Suppressor macrophage treated with lipopolysaccharide for 1 hour (primary cell): ENCODE data around the gene MKKS.
"Not testable (repeated sequence)": the region's sequence is repeated elsewhere in the genome, so short reads cannot be mapped to it uniquely, and the experiment has no call there.

Source experiments
- DNase-seq, 3 donors: peaks; one replicate each; pipeline ENCODE4 v3.0.0-alpha.2; 2020 to 2022

MKKS gene

DNA sequence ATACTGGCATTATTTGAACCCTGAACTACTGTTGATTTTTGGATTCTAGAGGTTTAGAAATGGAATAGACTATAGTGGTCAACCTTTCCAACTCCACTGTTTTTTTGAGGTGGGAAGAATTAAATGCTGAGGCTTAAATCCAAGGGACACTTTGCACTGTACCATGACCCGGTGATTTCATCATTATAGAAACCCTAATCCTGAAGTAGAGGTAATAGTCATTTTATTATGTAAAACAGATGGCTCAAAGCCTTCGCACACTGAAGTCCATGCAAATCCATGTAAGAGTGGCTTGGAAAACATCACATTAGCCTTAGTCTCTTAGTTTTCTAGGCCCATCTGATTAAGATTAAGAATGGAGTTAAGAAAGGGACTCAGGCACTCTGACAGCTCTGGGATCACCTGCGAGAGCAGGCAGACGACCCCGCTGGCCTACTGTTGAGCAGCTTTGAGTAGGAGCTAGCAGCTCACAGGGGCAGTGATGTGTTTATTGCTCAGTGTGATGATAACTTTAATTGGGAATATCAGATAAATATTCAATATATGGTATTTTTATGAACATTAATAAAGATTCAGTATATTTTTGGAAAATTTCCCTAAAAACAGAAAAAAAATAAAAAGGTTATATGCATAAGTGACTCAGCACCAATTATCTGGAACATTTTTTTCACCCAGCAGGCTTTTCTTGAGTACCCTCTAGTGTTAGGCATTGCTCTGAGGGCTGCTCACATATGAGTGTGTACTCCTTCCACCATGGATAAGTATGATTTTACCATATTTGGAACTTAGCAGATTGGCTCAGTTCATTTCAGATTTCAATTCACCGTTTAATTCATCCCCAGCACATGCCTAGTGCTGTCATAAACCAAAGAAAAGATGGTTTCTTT is 14.5 kb upstream of the MKKS start:
- DNase-seq: peak in 1 of 3 donors; percentile 17

DNA sequence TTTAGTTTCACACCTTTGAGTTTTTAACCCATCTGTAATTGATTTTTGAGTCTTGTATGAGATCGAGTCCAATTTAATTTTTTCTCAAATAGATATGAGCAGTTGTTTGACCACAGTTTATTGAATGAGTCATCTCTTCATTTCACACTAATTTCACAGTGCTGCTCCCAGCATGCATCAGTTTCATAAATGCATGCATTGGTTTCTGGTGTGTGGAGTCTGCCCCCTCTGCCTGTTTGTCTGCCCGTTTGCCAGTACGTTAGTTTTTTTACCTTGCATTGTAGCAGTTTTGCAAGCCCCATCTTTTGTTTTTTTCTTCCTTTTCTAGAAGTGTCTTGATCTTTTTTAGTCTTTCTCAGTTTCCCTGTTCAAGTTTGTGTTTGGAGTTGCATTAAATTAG is 13.0 kb upstream of the MKKS start:
- DNase-seq: peak; percentile 24 to 68 (median 51)

DNA sequence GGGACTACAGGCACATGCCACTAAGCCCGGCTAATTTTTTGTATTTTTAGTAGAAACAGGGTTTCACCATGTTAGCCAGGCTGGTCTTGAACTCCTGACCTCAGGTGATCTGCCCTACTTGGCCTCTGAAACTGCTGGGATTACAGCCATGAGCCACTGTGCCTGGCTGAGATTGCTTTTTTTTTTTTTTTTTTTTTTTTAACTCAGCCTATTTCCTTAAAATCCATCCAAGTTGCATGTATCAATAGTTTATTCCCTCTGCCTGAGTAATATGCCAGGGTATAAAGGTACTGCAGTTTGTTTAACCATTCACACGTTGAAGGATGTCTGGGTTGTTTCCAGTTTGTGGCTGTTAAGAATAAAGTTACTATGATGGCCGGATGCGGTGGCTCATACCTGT is 11.7 kb upstream of the MKKS start:
- DNase-seq: no peak

DNA sequence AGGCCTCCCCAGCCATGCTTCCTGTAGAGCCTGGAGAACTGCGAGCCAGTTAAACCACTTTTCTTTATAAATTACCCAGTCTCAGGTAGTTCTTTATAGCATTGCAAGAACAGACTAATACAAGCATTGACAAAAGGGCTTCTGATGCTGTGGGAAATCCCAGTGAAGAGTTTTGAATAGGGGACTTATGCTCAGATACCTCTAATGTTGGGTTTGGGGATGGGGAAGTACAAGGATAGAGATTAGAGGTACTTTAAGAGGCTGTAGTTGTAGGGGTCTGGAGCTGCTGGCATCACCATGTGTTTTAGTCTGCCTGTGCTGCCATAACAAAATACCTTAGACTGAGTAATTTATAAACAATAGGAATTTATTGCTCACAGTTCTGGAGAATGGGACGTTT is 9.9 kb upstream of the MKKS start:
- DNase-seq: no peak

DNA sequence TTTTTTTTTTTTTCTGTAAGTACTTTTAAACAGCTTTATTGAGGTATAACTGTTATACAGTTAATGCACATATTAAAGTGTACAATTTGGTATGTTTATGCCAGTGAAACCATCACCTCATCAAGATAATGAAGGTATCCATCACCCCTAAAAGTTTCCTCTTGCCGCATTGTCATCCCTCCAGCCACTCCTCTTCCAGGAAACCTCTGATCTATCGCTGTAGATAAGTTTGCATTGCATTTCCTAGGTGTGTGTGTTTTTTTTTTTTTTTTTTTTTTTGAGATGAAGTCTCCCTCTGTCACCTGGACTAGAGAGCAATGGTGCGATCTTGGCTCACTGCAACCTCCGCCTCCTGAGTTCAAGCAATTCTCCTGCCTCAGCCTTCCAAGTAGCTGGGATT is 4.2 kb upstream of the MKKS start:
- DNase-seq: no peak

DNA sequence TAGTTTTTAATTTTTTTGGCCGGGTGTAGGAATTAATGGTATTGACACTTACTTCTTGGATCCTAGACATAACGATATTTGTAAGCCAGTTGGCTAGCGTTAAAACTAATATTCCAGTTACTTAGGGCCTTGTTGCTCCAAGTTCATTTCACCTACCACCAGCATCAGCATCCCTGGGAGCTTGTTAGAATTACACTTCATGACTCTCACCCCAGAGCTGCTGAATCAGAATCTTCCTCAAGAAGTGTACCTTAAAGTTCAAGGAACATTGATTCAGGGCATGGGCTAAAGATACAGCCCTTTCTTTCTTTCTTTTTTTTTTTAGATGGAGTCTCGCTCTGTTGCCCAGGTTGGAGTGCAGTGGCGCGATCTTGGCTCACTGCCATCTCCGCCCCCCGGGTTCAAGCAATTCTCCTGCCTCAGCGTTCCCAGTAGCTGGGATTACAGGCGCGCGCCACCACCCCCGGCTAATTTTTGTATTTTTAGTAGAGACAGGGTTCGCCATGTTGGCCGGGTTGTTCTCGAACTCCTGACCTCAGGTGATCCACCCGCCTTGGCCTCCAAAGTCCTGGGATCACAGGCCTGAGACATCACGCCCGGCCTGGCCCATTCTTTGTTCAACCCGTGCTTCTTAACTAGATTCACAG is 2.2 kb upstream of the MKKS start:
- DNase-seq: no peak

DNA sequence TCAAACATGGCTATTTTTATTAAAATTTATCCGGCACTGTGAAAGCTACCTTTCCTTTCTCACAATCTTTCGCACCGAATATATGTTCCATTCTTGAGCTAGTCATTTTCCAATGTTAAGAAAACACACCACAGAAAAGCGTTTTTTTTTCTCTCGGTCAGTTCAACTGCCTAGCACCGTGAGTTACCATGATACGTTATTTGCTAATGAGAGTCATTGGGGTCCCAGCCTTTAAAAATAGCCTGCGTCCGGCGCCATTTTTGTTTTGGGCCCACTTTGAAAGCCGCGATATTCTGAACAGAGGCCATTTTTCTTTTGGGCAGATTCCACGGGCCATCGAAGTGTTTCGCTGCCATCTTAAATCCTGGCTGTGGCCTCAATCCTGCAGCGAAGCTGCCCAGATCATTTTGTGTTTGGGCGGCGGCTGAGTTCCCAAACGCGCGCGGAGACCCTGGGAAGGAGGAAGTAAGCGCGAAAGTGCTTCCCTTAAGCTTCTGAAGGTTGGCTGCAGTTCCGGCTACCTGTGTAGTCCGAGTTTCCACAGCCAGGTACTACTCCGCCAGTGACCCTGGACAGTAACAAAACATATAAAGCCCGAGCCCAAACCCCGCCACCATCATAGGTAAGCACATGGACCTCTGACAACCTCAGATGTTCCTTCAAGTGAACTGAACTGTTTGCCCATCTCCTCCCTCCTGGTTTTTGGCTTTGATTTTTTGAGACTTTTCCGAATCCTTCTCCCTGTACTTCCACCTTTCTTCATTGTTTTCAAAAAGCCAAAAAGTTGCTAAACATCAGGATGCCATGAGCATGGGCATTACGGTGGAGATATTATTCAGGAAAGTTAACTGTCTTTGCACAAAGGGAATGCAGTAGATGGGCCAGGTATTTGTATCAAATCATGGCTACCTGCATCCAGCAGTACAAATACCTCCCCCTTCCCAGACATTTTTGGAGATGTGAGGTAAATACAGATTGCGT is 1.1 kb upstream of the MKKS start, which contains the start of gene SLX4IP:
Gene SLX4IP (plus strand): TSS at position 474 of the 981 bp plus-strand sequence. CDS start 22,900 bp downstream, outside the sequence.
- peak; percentile 93 to 97 (median 96) for DNase-seq

DNA sequence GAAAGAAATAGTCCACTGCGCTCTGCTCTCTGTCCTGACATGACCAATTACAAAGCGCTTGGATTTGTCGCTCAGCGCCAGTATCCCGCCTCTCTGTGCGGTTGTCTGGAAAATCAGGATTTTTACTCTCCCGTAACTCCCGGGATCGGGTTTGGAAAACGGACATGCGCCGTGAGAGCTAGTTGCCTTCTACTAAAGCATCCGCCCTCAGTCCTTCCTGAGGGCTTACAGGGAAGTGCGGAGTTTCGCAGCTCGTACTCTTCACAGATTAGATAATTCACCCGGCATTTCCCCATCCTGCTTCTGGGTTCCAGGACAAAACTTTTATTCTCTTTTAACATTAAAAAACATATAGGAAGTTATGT is 427 bp upstream of the MKKS start:
- DNase-seq: peak; percentile 95 to 99 (median 98)

DNA sequence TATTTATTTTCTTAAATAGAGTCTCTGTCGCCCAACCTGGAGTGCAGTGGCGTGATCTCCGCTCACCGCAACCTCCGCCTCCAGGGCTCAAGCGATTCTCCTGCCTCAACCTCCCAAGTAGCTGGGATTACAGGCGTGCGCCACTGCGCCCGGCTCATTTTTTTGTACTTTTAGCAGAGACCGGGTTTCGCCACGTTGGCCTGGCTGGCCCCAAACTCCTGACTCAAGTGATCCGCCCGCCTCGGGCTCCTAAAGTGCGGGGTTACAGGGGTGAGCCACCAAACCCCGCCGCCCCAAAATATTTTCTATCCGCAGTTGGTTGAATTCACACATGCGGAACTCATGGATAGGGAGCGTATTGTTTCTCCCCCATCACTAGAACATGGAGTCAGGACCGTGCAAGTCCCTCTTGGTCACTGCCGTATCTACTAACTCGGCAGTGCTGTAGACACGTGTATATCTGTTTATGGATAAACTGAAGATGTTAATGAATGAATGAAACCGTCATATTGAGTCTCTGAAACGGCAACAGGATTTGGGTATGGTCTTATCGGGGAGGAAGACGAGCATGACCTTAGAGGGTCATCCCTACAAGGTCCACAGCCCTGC is 904 bp downstream of the MKKS start:
- DNase-seq: peak in 2 of 3 donors; percentile 8 to 19

DNA sequence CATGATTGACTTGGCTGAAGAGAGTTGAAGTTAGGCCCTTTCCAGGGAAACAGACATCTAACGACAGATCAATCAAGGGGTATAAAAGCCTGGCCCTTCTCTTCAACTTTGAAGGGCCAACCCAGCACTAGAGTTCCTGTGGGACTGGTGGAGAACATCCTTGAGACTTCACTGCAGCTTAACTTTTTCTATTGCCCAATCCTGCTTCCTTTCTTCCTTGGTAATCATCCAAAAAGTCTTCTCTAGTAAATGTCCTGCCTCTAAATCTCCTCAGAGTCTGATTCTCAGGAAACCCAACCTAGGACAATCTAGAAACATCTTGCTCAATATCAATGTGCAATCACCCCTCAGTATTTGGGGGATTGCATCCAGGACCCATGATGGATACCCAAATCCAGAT is 1.9 kb downstream of the MKKS start:
- no peak for DNase-seq

DNA sequence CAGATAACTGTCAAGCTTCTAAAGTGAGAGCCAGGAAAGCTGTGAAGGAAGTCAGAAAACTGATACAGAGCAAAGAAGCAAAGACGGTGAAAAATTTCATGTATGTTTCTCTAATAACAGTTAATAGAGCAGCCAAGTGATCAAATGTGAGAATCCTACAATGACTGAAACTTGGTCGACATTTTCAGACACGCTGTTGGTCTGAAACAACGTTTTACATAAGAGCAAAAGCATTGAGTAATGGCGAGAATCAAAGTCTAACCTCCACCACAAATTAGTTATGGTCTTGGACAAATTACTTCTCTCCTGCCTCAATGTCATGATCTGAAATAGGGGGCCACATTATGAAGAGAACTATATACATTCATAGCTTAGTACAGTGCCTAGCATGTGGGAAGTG is 3.3 kb downstream of the MKKS start:
- DNase-seq: no peak

DNA sequence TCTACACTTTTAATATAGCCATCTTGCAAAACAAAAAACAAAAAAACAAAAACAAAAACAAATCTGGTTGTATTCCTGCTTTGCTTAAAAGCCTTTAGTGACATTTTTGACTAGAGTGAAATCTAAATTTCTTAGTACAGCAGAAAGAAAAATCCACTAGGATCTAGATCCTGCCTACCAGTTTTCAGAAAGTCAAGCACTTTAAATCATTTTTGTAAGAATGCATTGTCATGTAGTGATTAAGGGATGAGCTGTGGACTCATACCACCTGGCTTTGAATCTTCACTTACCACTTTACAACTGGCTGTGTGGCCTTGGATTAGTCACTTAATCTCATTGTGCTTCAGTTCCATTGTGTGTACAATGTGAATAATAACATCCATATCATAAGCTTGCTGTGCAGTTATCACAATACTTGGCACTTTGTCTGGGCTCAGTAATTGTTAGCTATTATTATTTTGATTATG is 4.0 kb downstream of the MKKS start:
- DNase-seq: peak in 2 of 3 donors; percentile 10 to 25

DNA sequence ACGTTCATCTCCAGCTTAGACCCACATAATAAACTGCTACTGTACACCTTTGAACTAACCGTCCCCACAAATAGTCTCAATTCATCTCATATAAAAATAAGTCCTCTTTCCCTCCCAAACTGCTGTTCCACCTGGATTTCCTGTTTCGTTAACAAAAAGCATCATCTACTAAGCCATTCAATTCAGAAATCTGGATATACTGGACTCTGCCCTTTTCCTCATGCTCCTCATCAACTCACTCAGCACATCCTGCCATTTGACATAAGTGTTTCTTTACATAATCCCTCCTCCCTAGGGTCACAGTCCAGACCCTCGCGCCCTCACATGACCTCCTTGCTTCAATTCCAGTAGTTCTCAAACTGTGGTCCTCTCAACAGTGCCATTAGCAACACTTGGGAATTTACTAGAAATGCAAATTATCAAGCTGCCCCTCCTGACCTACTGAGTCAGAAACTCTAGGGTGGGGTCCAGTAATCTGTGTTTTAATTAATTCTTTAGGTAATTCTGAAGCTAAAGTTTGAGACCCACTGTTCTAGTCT is 4.5 kb downstream of the MKKS start:
- DNase-seq: no peak

DNA sequence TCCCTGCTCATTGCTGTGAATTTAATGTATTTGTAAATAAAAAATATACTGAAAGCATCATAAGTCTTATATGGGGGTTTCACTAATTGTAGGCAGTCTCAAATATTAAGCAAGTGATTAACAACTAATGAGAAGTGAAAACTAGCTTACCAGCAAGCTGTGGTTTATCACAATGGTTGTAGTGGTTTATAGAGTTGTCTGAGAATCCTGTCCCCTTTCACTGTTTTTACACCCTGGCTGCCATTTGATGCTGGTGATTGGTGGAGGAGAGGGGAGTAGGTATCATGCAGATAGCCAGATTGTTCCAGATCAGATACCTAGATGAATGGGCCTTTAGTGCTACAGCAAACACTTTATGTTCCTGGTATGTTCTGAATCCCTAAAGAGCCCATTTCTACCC is 6.0 kb downstream of the MKKS start:
- no peak for DNase-seq

DNA sequence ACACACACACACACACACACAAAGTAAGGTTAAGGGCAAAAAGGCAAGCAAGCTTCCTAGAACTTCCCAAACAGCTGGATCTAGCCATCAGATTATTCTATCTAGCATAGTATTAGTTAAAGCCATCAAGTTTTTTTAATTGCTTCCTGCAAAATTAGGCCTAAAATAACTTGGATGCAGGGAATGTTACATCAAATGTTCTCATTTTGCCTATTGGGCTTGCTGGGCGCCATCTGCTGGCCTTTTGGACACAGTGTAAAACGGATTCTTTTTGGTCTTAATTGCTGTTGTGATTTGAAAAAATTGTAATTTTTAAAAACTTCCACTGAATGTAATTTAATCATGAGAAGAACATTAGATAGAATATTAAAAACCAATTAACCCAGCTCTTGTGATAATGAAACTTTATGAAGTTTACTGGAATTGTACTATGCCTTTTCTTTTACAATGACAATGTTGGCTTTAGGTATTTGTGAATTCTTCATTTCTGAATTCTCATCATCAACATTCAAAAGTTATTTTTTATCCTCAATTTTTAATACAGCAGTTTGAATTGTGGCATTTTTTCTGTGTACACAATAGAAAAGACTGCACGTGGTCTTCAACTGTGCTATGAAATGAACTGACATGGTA is 6.8 kb downstream of the MKKS start:
- DNase-seq: peak; percentile 64 to 75 (median 73)

DNA sequence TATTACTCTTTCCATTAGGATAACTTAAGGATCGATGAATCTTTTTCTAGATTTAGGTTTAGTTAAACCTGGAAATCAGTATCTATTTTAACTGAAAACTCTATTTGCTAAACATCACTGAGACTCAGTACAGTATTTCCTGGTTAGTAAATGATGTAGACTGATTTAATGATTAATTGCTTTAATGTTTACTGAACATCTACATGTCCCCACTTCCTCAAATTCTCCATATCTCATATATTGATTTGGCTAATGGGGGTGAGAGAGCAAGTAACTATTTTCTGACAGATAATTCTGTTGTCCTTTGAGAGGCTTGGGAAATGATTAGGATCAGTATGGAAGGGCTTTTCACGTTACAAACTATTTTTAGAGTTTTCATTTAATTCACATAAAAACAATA is 10.3 kb downstream of the MKKS start:
- no peak for DNase-seq

DNA sequence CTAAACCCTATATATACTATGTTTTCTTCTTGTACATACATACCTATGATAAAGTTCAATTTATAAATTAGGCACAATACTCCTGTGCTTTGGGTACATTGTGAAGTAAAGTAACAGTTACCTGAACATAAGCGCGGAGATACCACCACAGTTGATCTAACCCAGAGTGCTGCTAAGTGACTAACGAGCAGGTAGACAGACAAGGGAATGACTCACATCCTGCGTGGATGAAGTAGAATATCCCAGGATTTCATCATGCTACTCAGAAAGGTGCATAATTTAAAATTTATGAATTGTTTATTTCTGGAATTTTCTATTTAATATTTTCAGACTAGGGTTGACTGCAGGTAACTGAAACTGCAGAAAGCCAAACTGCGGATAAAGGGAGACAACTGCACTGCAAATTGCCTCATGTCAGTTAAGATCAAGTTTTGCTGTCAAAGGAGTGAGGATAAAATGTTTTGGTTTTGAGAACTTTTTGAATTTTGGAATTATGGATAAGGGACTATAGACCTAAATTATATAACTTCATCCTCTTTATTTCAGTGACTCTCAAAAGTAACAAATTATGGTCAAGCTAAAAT is 14.4 kb downstream of the MKKS start:
- no peak for DNase-seq

DNA sequence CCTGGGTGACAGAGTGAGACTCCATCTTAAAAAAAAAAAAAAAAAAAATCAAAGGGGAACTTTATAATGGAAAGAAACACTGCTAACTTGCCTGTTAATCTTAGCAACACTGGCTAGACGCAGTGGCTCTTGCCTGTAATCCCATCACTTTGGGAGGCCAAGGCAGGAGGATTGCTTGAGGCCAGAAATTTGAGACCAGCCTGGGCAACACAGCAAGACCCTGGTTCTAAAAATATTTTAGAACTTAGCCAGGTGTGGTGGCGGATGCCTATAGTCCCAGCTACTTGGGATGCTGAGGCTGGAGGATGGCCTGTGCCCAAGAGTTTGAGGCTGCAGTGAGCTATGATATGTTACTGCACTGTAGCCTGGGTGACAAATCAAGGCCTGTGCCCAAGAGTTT is 16.8 kb downstream of the MKKS start:
- DNase-seq: not testable (repeated sequence)

DNA sequence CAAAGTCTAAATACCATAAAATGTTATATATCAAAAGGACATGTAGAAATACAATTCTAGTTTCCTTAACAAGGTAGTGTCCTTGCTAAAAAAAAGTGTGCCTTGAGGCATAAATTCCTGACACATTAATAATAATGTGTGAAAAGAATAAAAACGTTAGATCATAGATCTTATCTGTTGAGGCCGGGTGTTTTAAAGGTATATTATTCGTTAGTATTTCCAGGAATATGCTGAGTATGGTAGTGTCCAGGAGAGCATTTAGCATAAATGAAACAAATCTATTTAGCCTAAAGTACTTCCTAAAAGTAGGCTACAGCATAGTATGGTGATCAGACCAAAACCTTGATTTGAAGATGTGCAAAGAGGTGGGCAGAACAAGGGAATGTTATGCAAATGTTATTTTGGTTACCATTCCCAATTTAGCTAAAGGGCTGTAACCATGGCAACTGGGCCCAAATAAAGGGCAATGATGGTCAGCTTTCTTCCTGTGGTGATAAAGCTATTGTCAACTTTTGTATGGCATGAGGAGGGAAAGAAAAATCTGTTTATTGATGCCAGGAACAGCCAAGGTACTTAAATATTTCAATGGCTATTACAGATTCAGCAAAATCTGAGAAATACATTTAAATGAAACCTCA is 18.9 kb downstream of the MKKS start:
- no peak for DNase-seq

DNA sequence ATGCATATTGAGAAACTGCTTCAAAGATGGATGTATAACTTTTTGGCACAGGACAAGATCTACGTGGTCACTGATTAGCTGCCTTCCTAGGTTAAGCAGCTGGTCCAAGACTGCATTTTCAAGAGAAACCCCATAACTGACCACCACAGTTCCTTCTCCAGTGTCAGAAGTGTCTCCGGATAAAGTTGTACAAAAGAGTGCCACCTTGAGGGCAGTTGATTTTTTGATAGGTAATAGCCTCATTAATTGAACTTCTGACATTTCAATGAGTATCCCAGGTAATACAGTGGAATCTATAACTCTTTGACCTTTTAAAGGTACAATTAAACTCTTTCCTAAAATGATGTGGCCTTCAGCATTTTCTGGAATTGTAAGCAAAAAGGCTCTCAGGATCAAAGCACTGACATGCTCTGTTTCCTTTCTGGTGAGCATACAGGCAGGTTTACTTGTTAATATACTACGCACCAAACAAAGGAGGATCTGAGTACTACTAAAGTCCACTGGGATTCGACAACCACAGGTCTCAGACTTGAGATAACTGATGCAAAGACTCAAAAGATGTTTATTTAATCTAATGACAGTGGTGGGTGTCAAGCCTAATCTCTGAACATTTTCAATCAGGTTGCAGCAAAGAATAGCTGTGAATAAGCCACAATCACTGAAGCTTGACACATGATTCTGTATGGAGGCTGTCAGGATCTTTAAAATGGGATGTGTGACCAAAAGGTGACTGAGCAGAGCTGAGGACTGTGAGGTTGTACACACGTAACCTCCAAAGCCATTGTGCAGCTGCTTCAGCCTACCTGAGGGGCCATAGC is 21.2 kb downstream of the MKKS start:
- no peak for DNase-seq
